OCI-LY3 (cell line): ENCODE measurements around the gene PRKCE.

Source experiments
- EZH2phosphoT487 ChIP-seq: fragments of 200-600 bp; shearing (Covaris generic); IDR thresholded peaks from 2 replicates; pipeline ENCODE4 v1.6.1; 2018; ENCODE audit warnings: antibody characterized with exemption, mixed run types, low read depth
- TF ChIP-seq, protein P1 (sequence below): fragments of 200-600, 300-600 bp; sonication (generic); IDR thresholded peaks from 2 replicates; pipeline ENCODE4 v1.5.1; 2014; ENCODE audit warnings: antibody characterized with exemption, low read length, low read depth

GRCh38 chr2:45721150-45721549 is 69.7 kb downstream of the PRKCE start:
- TF ChIP-seq, protein P1, sequence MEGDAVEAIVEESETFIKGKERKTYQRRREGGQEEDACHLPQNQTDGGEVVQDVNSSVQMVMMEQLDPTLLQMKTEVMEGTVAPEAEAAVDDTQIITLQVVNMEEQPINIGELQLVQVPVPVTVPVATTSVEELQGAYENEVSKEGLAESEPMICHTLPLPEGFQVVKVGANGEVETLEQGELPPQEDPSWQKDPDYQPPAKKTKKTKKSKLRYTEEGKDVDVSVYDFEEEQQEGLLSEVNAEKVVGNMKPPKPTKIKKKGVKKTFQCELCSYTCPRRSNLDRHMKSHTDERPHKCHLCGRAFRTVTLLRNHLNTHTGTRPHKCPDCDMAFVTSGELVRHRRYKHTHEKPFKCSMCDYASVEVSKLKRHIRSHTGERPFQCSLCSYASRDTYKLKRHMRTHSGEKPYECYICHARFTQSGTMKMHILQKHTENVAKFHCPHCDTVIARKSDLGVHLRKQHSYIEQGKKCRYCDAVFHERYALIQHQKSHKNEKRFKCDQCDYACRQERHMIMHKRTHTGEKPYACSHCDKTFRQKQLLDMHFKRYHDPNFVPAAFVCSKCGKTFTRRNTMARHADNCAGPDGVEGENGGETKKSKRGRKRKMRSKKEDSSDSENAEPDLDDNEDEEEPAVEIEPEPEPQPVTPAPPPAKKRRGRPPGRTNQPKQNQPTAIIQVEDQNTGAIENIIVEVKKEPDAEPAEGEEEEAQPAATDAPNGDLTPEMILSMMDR = no peak
- TF ChIP-seq EZH2phosphoT487 = no peak
